Globus pallidus (tissue), 1 donor: ENCODE results near the gene BMP8A.
"Not testable (repeated sequence)": the region's sequence is repeated elsewhere in the genome, so short reads cannot be mapped to it uniquely, and the experiment has no call there.

ENCODE experiments used
- DNase-seq: peaks from one replicate; pipeline ENCODE4 v3.0.0-alpha.2; 2015; ENCODE audit warnings: low spot score

BMP8A gene

GRCh38 chr1:39483276-39483675 lies 8.2 kb upstream of the BMP8A start:
- DNase-seq, result no peak

GRCh38 chr1:39484564-39484963 lies 6.9 kb upstream of the BMP8A start:
- no peak for DNase-seq

- DNase-seq, result peak; percentile 52
Observed at GRCh38 chr1:39485046-39485803, 6.2 kb upstream of the BMP8A start.

- no peak for DNase-seq
Observed at GRCh38 chr1:39488012-39488545, 3.4 kb upstream of the BMP8A start.

GRCh38 chr1:39488793-39489566 lies 2.5 kb upstream of the BMP8A start:
- no peak for DNase-seq

- DNase-seq, result no peak
Observed at GRCh38 chr1:39489567-39490239, 1.7 kb upstream of the BMP8A start.

- no peak for DNase-seq
Observed at GRCh38 chr1:39490596-39491145, 765 bp upstream of the BMP8A start.

- DNase-seq, result not testable (repeated sequence)
Observed at GRCh38 chr1:39492118-39493042, 944 bp downstream of the BMP8A start.

- DNase-seq, result not testable (repeated sequence)
Observed at GRCh38 chr1:39493043-39493810, 1.8 kb downstream of the BMP8A start.

- DNase-seq, result no peak
Observed at GRCh38 chr1:39494671-39495410, 3.4 kb downstream of the BMP8A start.

GRCh38 chr1:39496520-39496919 lies 5.1 kb downstream of the BMP8A start:
- not testable (repeated sequence) for DNase-seq

- DNase-seq, result no peak
Observed at GRCh38 chr1:39497585-39497984, 6.1 kb downstream of the BMP8A start.

- not testable (repeated sequence) for DNase-seq
Observed at GRCh38 chr1:39498096-39498710, 6.8 kb downstream of the BMP8A start.

GRCh38 chr1:39498821-39499220 lies 7.4 kb downstream of the BMP8A start:
- DNase-seq, result not testable (repeated sequence)

- DNase-seq, result no peak
Observed at GRCh38 chr1:39499668-39500067, 8.2 kb downstream of the BMP8A start.

GRCh38 chr1:39500862-39501389 lies 9.5 kb downstream of the BMP8A start:
- no peak for DNase-seq

GRCh38 chr1:39501666-39502065 lies 10.2 kb downstream of the BMP8A start:
- DNase-seq, result no peak

- DNase-seq, result not testable (repeated sequence)
Observed at GRCh38 chr1:39504436-39504835, 13.0 kb downstream of the BMP8A start.

- no peak for DNase-seq
Observed at GRCh38 chr1:39505289-39505688, 13.9 kb downstream of the BMP8A start.
